Tibial nerve (tissue), 4 donors: ENCODE measurements around the gene SFPQ. TPM values are rescaled to one million over a fixed set of nuclear protein-coding genes. Genes with fewer than 3 reads are reported as not detected.
A peak's percentile ranks its signal among the peaks of the same experiment; 100 is the strongest.

Experiments used
- DNase-seq, 2 donors: peaks; one replicate each; pipeline ENCODE4 v3.0.0-alpha.2; 2019; ENCODE audit warnings: low spot score in 2 of 2
- H3K27ac ChIP-seq, 4 donors: fragments of 200-600 bp; sonication (generic) in 3 of 4; one replicate each; pipeline ENCODE4 v1.5.1; 2017 to 2019; ENCODE audit warnings: mild to moderate bottlenecking in 1 of 4
- H3K27me3 ChIP-seq, 2 donors: fragments of 200-600 bp; sonication (generic) in 1 of 2; one replicate each; pipeline versions ENCODE4 v1.5.1 to v1.6.0; 2017 to 2019
- H3K36me3 ChIP-seq, 3 donors: fragments of 200-600 bp; sonication (generic); one replicate each; pipeline ENCODE4 v1.5.1; 2018 to 2019
- H3K4me1 ChIP-seq, 4 donors: fragments of 200-600 bp; sonication (generic) in 3 of 4; one replicate each; pipeline ENCODE4 v1.5.1; 2017 to 2019
- H3K4me3 ChIP-seq, 4 donors: fragments of 200-600 bp; sonication (generic) in 3 of 4; one replicate each; pipeline ENCODE4 v1.5.1; 2017 to 2019; ENCODE audit warnings: mild to moderate bottlenecking in 1 of 4, moderate library complexity in 1 of 4
- H3K9me3 ChIP-seq, 4 donors: fragments of 200-600 bp; sonication (generic) in 3 of 4; one replicate each; pipeline ENCODE4 v1.5.1; 2017 to 2019
- CTCF ChIP-seq, 5 experiments: fragments of 200-600 bp in 3 of 5; fragments of 450-650 bp in 2 of 5; sonication (generic) in 3 of 5; IDR thresholded peaks; one replicate each; pipeline ENCODE4 v1.5.1; 2016 to 2019; ENCODE audit warnings: antibody characterized with exemption in 5 of 5, mild to moderate bottlenecking in 3 of 5, moderate library complexity in 2 of 5
- EP300 ChIP-seq, 2 donors: sonication (generic); formaldehyde crosslinking; IDR thresholded peaks; one replicate each; pipeline ENCODE4 v1.6.1; 2017; ENCODE audit warnings: antibody characterized with exemption in 2 of 2, mild to moderate bottlenecking in 1 of 2
- POLR2A ChIP-seq, 2 donors: fragments of 450-650 bp; IDR thresholded peaks; one replicate each; pipeline ENCODE4 v1.6.1; 2017; ENCODE audit warnings: antibody characterized with exemption in 2 of 2, mild to moderate bottlenecking in 2 of 2, moderate library complexity in 2 of 2
- WGBS, 2 donors: methylation state at CpG; one replicate each; pipeline ENCODE4 v1.1.5; 2018; 5-methylcytosine and 5-hydroxymethylcytosine counted together
- total RNA-seq, 4 donors: library from RNA; depleted of rRNA; stranded (reverse); fragments of >200 nt; gene quantifications; one replicate each; pipeline ENCODE4 v1.1.0, GENCODE V29; 2016

The SFPQ gene
- total RNA-seq, 4 donors from 2014 or later: 243 to 318 (median 267) TPM

DNA sequence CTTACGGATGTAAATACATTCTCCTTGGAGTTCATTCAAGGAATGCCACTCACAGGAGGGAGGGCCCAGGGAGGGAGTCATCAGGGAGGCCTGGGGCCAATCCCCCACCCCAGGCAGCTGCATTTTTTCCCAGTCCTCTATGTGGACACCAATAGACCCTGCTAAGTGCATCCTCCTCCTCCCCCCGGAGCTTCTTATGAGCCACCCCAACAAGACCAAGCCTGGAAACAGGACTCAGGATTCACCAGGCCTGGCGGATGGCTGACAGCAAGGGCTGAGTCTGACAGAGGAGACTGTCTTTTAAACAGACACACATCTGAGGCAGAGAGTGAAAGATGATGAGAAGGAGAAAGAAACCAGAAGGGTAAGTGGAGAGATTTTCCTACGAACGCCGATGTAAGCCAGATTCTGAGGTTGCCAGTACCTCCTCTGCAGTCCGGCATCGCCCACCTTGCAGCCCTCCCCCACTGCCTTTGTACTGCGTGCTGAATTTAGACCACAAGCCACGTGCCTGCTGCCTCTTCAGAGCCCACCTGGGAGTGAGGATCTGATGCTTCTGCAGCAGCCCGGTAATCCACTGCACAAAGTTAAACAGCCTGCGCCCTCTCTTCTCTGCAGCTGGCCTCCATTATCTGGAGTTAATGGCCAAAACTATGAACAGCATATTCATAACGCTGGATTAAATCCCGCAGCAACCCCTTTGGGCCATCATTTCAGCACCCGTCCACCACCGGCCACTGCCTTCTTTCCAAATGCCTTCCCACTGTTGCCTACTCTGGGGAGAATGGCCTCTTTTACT lies 17.6 kb upstream of the SFPQ start:
- H3K27me3 ChIP-seq: no peaks in the 10 kb centered on the region
- no peaks in the 10 kb centered on the region for H3K36me3 ChIP-seq
- no peaks in the 10 kb centered on the region for H3K9me3 ChIP-seq
- 30 to 37% methylated on average over 16 of the region's 16 CpGs for WGBS, 2 donors
- DNase-seq: no peak
- H3K27ac ChIP-seq: no peak overlapping the region
- no peak for TF ChIP-seq POLR2A (IDR thresholded peaks at IDR 0.05)
- no peak for TF ChIP-seq CTCF (IDR thresholded peaks at IDR 0.05)
- no peak for TF ChIP-seq EP300 (IDR thresholded peaks at IDR 0.05)
- H3K4me3 ChIP-seq: no peak overlapping the region
- peaks cover 0 to 10% (median 0%) of the 10 kb centered on the region in 4 donors for H3K4me1 ChIP-seq

DNA sequence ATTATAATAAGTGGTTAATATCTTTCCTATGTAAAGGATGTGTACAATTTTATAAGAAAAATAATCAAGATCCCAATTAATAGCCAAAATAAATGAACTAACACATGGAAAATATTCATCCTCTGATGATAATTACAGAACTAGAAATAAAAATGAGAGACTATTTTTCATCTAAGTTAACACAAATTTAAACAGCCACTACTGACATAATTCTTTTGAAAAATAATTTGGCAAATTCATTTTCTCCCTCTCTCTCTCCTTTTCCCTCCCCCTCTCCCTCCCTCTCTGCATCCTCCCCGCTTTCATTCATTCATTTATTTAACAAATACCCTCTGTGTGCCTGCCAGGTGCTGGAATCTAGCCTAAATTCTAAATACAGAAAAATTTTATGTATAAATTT lies 10.3 kb upstream of the SFPQ start:
- 39 to 47% methylated on average over 1 of the region's 1 CpG for WGBS, 2 donors
- no peaks in the 10 kb centered on the region for H3K36me3 ChIP-seq
- DNase-seq: no peak
- no peak overlapping the region for H3K27ac ChIP-seq
- TF ChIP-seq POLR2A (IDR thresholded peaks at IDR 0.05): no peak
- no peak for TF ChIP-seq CTCF (IDR thresholded peaks at IDR 0.05)
- TF ChIP-seq EP300 (IDR thresholded peaks at IDR 0.05): no peak
- H3K27me3 ChIP-seq: no peaks in the 10 kb centered on the region
- H3K9me3 ChIP-seq: no peaks in the 10 kb centered on the region
- no peak overlapping the region for H3K4me3 ChIP-seq
- H3K4me1 ChIP-seq: peaks cover 0 to 3% (median 0%) of the 10 kb centered on the region in 4 donors

DNA sequence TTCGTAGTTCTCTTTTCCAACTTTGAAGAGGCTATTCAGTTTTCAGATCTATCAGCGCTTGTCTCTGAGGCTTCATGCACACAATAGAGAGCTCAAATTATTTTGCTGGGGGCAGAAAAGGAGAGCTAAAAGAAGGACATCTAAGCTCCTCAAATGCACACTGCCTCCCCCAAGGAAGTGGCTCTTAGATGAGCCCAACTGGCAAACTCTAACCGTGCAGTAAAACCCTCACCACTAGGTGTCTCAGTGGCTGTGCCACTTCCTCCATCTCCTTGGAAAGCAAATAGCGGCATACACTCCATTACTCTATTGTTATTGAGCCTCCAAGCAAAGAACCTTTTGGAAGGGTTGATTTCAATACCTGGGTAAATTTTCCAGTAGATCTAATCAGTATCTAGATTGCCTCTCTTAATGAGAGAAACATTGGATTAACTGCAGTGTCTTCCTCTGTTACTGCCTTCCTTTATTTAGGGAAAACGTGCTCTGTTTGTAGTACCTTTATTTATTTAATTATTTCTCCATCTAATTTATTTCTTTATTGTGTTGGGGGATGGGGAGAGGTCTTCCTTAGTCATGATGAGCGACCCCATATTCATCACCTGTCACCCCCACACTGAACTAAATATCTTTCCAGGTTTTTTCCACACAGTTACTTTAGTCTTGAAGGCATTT lies 9.2 kb upstream of the SFPQ start:
- no peaks in the 10 kb centered on the region for H3K9me3 ChIP-seq
- no peaks in the 10 kb centered on the region for H3K36me3 ChIP-seq
- 23 to 28% methylated on average over 6 of the region's 6 CpGs for WGBS, 2 donors
- peak; percentile 29 to 73 for DNase-seq
- H3K27me3 ChIP-seq: peaks cover 0 to 3% of the 10 kb centered on the region in 2 donors
- H3K4me1 ChIP-seq: peaks cover 0 to 3% (median 0%) of the 10 kb centered on the region in 4 donors
- no peak for TF ChIP-seq POLR2A (IDR thresholded peaks at IDR 0.05)
- no peak for TF ChIP-seq EP300 (IDR thresholded peaks at IDR 0.05)
- TF ChIP-seq CTCF (IDR thresholded peaks at IDR 0.05): peak; percentile 73 to 82 (median 75)
- H3K4me3 ChIP-seq: no peak overlapping the region
- no peak overlapping the region for H3K27ac ChIP-seq

GRCh38 chr1:35201631-35202030 lies 8.7 kb upstream of the SFPQ start:
- DNase-seq: no peak
- 32 to 35% methylated on average over 2 of the region's 2 CpGs for WGBS, 2 donors
- H3K27ac ChIP-seq: no peak overlapping the region
- peaks cover 0 to 3% of the 10 kb centered on the region in 2 donors for H3K27me3 ChIP-seq
- no peaks in the 10 kb centered on the region for H3K9me3 ChIP-seq
- H3K4me3 ChIP-seq: no peak overlapping the region
- H3K4me1 ChIP-seq: peaks cover 0 to 3% (median 0%) of the 10 kb centered on the region in 4 donors
- no peaks in the 10 kb centered on the region for H3K36me3 ChIP-seq
- TF ChIP-seq EP300 (IDR thresholded peaks at IDR 0.05): no peak
- TF ChIP-seq POLR2A (IDR thresholded peaks at IDR 0.05): no peak
- no peak for TF ChIP-seq CTCF (IDR thresholded peaks at IDR 0.05)
